Regular cardiac myocyte (primary cell): ENCODE measurements around the gene ZFHX3. TPM values are rescaled to one million over a fixed set of nuclear protein-coding genes. Genes with fewer than 3 reads are reported as not detected.

ENCODE experiments used
- total RNA-seq: library from RNA; depleted of rRNA; stranded (reverse); fragments of >200 nt; gene quantifications from 2 replicates; pipeline ENCODE4 v1.2.3, GENCODE V29; 2014

ZFHX3 gene
- total RNA-seq = 5.4 and 6.8 TPM in 2 replicates

GRCh38 chr16:73047536-73048291, at the start of gene ZFHX3:
TSS of gene ZFHX3 (minus strand) at chr16:73048128. CDS start at chr16:72960145, 87,983 bp downstream.

